ENCODE measurements around the gene SDHA. TPM values are rescaled to one million over a fixed set of nuclear protein-coding genes. Genes with fewer than 3 reads are reported as not detected.
"Not testable (repeated sequence)": the region's sequence is repeated elsewhere in the genome, so short reads cannot be mapped to it uniquely, and the experiment has no call there.

SDHA gene
- total and polyA plus RNA-seq, 12 donors: 116 to 296 (median 202) TPM

DNA sequence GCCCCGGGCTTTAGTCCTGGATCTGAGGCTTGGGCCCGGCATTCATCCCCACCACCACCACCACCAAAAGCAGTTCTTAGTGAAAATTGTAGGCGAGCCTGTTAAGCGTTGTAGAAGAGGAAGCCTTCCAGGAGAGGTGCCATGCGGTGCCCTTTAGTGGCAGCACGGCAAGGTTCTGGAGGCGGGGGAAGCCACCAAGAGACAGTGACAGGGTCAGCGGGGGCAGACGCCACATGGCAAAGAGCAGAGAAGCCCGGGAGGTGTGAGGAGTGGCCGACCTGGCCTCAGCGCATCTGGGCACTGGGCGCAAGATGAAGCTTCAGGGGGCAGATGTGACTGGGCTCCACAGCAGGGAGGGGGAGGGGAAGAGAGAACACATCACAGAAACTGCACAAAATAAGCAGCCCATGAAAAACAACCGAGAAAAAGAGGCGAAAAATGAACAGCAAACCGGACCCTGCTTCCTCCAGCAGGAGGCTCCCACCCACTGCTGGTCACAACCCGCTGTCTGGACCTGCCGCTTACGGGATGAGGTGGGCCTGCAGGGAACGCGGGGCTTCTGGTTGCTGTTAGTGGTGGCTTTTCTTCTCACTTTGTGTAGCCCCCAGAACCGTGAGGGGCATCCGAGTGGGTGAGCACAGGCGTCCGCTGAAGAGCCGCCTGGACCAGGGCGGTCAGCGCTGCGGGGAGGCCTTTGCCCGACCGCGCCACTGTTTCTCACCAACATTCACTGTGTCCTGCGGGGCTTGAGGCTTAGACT lies 22.5 kb upstream of the SDHA start:
- intact Hi-C loops (cut with DNase I): no loop called here

DNA sequence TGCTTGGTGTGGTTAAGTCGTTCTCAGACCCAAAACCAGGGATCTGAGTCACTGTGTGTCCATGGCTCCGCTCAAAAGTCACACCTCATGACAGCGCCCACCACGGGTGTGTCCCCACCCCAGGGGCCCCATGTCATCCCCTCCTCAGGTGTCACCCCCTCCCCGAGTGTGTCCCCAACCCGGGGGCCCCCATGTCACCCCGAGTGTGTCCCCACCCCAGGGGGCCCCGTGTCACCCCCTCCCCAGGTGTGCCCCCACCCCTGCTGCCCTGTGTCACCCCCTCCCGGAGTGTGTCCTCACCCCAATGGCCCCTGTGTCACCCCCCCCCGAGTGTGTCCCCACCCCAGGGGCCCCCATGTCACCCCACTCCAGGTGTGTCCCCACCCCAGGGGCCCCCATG lies 21.8 kb upstream of the SDHA start:
- Histone ChIP-seq H3K36me3 (replicated peaks in 1 of 2) (no peaks in the 10 kb centered on the region), H3K9me3 (replicated peaks in 1 of 3) (no peaks in the 10 kb centered on the region), H3K4me3 (no peak overlapping the region), H3K27me3 (no peaks in the 10 kb centered on the region), H3K4me1 (replicated peaks in 1 of 2) (no peaks in the 10 kb centered on the region), H3K27ac (no peak overlapping the region)
- intact Hi-C loops (cut with DNase I): no loop called here
- 75 to 92% (median 81%) methylated on average over 4 to 9 of the region's 10 CpGs for WGBS, 4 donors
- TF ChIP-seq, protein P1, sequence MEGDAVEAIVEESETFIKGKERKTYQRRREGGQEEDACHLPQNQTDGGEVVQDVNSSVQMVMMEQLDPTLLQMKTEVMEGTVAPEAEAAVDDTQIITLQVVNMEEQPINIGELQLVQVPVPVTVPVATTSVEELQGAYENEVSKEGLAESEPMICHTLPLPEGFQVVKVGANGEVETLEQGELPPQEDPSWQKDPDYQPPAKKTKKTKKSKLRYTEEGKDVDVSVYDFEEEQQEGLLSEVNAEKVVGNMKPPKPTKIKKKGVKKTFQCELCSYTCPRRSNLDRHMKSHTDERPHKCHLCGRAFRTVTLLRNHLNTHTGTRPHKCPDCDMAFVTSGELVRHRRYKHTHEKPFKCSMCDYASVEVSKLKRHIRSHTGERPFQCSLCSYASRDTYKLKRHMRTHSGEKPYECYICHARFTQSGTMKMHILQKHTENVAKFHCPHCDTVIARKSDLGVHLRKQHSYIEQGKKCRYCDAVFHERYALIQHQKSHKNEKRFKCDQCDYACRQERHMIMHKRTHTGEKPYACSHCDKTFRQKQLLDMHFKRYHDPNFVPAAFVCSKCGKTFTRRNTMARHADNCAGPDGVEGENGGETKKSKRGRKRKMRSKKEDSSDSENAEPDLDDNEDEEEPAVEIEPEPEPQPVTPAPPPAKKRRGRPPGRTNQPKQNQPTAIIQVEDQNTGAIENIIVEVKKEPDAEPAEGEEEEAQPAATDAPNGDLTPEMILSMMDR (IDR thresholded peaks at IDR 0.05): no peak
- no peak for TF ChIP-seq POLR2A (IDR thresholded peaks at IDR 0.05)
- no peak for DNase-seq

More for the DNA sequence above, 22.5 kb upstream of the SDHA start:
- Histone ChIP-seq H3K36me3 (replicated peaks in 1 of 2) (no peaks in the 10 kb centered on the region), H3K27ac (no peak overlapping the region), H3K4me1 (replicated peaks in 1 of 2) (no peaks in the 10 kb centered on the region), H3K9me3 (replicated peaks in 1 of 3) (no peaks in the 10 kb centered on the region), H3K4me3 (no peak overlapping the region), H3K27me3 (no peaks in the 10 kb centered on the region)
- no peak for DNase-seq
- TF ChIP-seq, protein P1 (IDR thresholded peaks at IDR 0.05): no peak
- no peak for TF ChIP-seq POLR2A (IDR thresholded peaks at IDR 0.05)
- 82 to 88% (median 86%) methylated on average over 27 to 33 of the region's 33 CpGs for WGBS, 4 donors

DNA sequence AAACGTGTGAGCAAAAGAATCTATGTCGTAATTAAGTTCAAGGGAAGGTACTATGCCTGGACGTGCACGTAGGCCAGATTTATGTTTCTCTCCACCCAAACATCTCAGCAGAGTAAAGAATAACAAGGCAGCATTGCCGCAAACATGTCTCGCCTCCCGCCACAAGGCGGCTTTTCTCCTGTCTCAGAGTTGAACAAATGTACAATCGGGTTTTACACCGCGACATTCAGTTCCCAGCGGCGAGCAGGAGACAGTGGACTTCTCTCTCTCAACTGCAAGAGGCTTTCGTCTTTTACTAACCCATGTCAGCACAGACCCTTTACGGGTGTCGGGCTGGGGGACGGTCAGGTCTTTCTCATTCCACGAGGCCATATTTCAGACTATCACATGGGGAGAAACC lies 21.1 kb upstream of the SDHA start:
- peak in 5 of 7 donors; percentile 37 to 64 (median 44) for DNase-seq
- H3K4me1 ChIP-seq (replicated peaks in 1 of 2); H3K36me3 ChIP-seq (replicated peaks in 1 of 2); H3K27me3 ChIP-seq; H3K9me3 ChIP-seq (replicated peaks in 1 of 3); H3K4me3 ChIP-seq; H3K27ac ChIP-seq; intact Hi-C loops (cut with DNase I): not testable (repeated sequence)
- 28 to 37% (median 32%) methylated on average over 7 to 18 of the region's 18 CpGs for WGBS, 4 donors

DNA sequence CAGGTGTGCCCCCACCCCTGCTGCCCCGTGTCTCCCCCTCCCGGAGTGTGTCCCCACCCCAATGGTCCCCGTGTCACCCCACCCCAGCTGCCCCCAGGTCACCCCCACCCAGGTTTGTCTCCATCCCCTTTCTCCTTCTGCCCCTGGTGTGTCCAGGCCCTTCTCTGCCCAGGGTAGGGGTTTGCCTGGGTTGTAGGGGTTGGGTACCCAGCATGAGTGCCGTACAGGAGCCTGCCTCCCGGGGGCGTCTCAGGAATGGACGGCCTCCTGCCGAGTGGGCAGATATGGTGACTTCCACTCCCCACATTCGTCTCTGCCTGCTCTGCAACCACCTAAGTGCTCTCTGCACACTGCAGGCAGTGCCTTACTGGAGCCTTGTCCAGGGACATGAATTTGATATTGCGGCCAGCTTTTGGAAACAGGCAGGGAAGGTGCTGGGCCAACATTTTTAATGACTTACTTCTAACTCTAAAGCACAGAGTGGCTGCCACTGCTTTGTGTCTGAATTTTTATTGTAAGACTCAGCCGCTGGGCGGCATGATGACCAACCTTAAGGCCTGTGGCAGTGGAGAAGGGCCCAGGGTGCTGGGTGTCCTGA lies 20.1 kb upstream of the SDHA start:
- H3K36me3 ChIP-seq (replicated peaks in 1 of 2): no peaks in the 10 kb centered on the region
- 73 to 89% (median 84%) methylated on average over 3 to 12 of the region's 12 CpGs for WGBS, 4 donors

More for the DNA sequence above, 20.1 kb upstream of the SDHA start:
- H3K27ac ChIP-seq: no peak overlapping the region
- no peak overlapping the region for H3K4me3 ChIP-seq
- no peak for TF ChIP-seq POLR2A (IDR thresholded peaks at IDR 0.05)
- TF ChIP-seq, protein P1 (IDR thresholded peaks at IDR 0.05): no peak
- intact Hi-C loops (cut with DNase I): no loop called here
- H3K27me3 ChIP-seq: no peaks in the 10 kb centered on the region
- no peaks in the 10 kb centered on the region for H3K9me3 ChIP-seq (replicated peaks in 1 of 3)
- DNase-seq: no peak
- H3K4me1 ChIP-seq (replicated peaks in 1 of 2): no peaks in the 10 kb centered on the region
